ENCODE results near the gene CKM. TPM values are rescaled to one million over a fixed set of nuclear protein-coding genes. Genes with fewer than 3 reads are reported as not detected.
"Not testable (repeated sequence)": the region's sequence is repeated elsewhere in the genome, so short reads cannot be mapped to it uniquely, and the experiment has no call there.

Gene CKM
- polyA plus RNA-seq, 1 donor: 3,869 TPM

GRCh38 chr19:45320997-45321775 lies 1.5 kb downstream of the CKM start:
- DNase-seq (ENCODE audit: low read depth): no peak

- no peak for DNase-seq (ENCODE audit: low read depth)
Observed at GRCh38 chr19:45315304-45315703, 7.4 kb downstream of the CKM start.

GRCh38 chr19:45314708-45315245 lies 7.9 kb downstream of the CKM start:
- DNase-seq (ENCODE audit: low read depth): no peak

- not testable (repeated sequence) for DNase-seq (ENCODE audit: low read depth)
Observed at GRCh38 chr19:45312285-45312684, 10.4 kb downstream of the CKM start.

GRCh38 chr19:45311621-45312020 lies 11.1 kb downstream of the CKM start:
- no peak for DNase-seq (ENCODE audit: low read depth)

- not testable (repeated sequence) for DNase-seq (ENCODE audit: low read depth)
Observed at GRCh38 chr19:45309322-45309721, 13.4 kb downstream of the CKM start.

- DNase-seq (ENCODE audit: low read depth): no peak
Observed at GRCh38 chr19:45307361-45307760, 15.3 kb downstream of the CKM start.

- DNase-seq (ENCODE audit: low read depth): no peak
Observed at GRCh38 chr19:45306518-45307027, 16.1 kb downstream of the CKM start.

- no peak for DNase-seq (ENCODE audit: low read depth)
Observed at GRCh38 chr19:45306040-45306439, 16.6 kb downstream of the CKM start.

GRCh38 chr19:45305421-45305820 lies 17.3 kb downstream of the CKM start:
- no peak for DNase-seq (ENCODE audit: low read depth)

GRCh38 chr19:45305007-45305406 lies 17.7 kb downstream of the CKM start:
- DNase-seq (ENCODE audit: low read depth): no peak

GRCh38 chr19:45304141-45304926 lies 18.3 kb downstream of the CKM start:
- DNase-seq (ENCODE audit: low read depth): no peak

GRCh38 chr19:45303269-45304060 lies 19.2 kb downstream of the CKM start:
- no peak for DNase-seq (ENCODE audit: low read depth)

GRCh38 chr19:45302416-45302815 lies 20.3 kb downstream of the CKM start:
- DNase-seq (ENCODE audit: low read depth): no peak

GRCh38 chr19:45299719-45300118 lies 23.0 kb downstream of the CKM start:
- DNase-seq (ENCODE audit: low read depth): no peak

- DNase-seq (ENCODE audit: low read depth): no peak
Observed at GRCh38 chr19:45298264-45298663, 24.4 kb downstream of the CKM start.

- no peak for DNase-seq (ENCODE audit: low read depth)
Observed at GRCh38 chr19:45297674-45298073, 25.0 kb downstream of the CKM start.

- no peak for DNase-seq (ENCODE audit: low read depth)
Observed at GRCh38 chr19:45296355-45296754, 26.3 kb downstream of the CKM start.

GRCh38 chr19:45295873-45296272 lies 26.8 kb downstream of the CKM start:
- DNase-seq (ENCODE audit: low read depth): no peak

- DNase-seq (ENCODE audit: low read depth): no peak
Observed at GRCh38 chr19:45294291-45295029, 28.2 kb downstream of the CKM start.

GRCh38 chr19:45293682-45294081 lies 29.0 kb downstream of the CKM start:
- DNase-seq (ENCODE audit: low read depth): no peak

Data from forelimb muscle (tissue), 1 donor.